GM21390 (cell line): Measurements from ENCODE around the gene TMIGD2.
"Not testable (repeated sequence)": the region's sequence is repeated elsewhere in the genome, so short reads cannot be mapped to it uniquely, and the experiment has no call there.

Source experiments
- ATAC-seq: cut with Tn5 transposase; IDR thresholded peaks from one replicate; pipeline ENCODE4 v1.9.1; 2021; ENCODE audit not compliant: unreplicated experiment

TMIGD2 gene, protein sequence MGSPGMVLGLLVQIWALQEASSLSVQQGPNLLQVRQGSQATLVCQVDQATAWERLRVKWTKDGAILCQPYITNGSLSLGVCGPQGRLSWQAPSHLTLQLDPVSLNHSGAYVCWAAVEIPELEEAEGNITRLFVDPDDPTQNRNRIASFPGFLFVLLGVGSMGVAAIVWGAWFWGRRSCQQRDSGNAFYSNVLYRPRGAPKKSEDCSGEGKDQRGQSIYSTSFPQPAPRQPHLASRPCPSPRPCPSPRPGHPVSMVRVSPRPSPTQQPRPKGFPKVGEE

GRCh38 chr19:4302243-4302640 lies at the start of gene TMIGD2:
TMIGD2 (minus strand) TSS chr19:4302389; CDS start chr19:4302385, 4 bp downstream.
- ATAC-seq: no peak

DNA sequence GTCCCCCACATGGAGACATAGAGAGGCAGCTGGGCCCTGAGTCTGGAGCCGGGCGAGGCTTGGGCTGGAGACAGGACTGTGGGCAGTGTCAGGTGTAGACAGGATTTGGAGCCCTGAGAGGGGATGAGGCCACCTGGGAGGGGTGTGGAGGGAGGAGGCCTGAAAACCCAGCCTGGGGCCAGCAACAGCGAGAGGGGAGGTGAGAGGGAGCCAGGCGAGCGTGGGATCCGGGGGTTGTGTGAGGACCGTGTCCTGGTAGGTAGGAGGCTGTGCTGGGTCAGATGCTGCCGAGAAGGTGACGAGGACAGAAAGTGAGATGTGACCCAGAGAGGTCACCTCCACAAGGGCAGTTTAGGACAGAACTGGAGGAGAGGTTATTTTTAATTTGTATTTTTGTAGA lies 48.5 kb upstream of the TMIGD2 start:
- ATAC-seq: no peak

GRCh38 chr19:4350111-4350510 lies 47.9 kb upstream of the TMIGD2 start:
- no peak for ATAC-seq

DNA sequence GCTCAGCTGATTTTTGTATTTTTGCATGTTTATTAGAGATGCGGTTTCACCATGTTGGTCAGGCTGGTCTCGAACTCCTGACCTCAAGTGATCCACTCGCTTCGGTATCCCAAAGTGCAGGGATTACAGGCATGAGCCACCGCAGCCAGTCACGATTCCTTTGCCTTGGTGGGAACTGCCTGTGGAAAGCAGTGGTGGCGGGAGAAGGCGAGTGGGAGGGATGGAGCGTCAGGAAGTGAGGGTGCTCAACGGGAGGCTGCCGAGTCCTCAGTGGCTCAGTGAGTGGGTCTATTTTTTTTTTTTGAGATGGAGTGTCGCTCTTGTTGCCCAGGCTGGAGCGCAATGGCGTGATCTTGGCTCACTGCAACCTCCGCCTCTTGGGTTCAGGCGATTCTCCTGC lies 47.0 kb upstream of the TMIGD2 start:
- not testable (repeated sequence) for ATAC-seq

GRCh38 chr19:4347521-4347920 lies 45.3 kb upstream of the TMIGD2 start:
- no peak for ATAC-seq

DNA sequence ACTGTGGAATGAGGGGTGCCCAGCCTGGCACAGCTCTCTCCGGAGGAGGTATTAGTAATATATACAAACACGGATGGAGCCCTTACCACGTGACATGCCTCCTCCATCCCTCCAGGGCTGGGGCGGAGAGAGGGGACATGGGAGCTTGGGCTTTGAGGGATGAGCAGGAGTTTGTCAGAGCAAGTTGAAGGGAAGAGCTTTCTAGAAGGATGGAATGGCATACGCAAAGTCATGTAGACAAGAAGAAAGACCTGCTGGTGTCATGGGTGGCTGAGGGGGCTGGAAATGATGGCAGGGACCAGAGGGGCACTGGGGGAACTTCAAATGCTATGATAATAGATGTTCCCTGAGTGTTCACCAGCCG lies 43.8 kb upstream of the TMIGD2 start:
- ATAC-seq: no peak

- no peak for ATAC-seq
Measured at GRCh38 chr19:4345342-4346019, 43.3 kb upstream of the TMIGD2 start.

- ATAC-seq: peak; percentile 53
Measured at GRCh38 chr19:4343370-4344307, 41.5 kb upstream of the TMIGD2 start, which contains the start of gene MPND. MPND (plus strand) TSS chr19:4343562; CDS start chr19:4343594, 32 bp downstream.

DNA sequence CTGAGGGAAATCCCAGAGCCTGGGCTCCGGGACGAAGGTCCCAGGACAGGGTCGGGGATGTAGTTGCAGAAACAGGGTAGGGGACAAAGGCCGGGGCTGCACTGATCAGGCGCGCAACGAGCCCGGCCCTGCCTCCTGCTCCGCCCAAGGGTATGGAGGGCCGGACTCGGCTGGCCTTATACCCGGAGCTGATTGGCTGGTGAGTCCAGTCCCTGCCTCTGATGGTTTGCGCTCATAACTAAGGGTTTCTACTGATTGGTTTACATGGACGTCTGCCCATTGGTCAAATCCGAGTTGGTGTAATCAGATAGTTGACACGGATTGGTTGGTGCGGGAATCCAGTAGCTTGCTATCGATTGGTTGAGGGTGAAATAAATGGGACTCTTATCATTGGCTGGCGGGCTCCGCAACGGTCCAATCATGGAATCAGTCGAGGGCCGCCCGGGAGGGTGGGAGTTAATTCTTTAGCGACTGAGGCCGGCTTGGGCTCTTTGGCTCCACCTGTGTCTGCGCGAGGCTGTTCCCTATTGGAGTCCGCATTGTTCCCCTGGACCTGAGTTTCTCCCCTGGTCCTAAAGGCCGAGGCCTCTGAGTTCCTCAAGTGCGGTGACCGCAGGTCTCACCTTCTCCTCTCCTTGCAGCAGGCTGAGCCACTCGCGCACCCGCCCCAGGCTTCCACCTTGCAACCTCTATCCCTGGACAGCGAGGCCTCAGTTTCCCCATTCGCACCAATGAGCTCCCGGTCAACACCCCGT lies 40.6 kb upstream of the TMIGD2 start:
- ATAC-seq: peak; percentile 76

GRCh38 chr19:4342314-4342614 lies 40.1 kb upstream of the TMIGD2 start:
- no peak for ATAC-seq

GRCh38 chr19:4338441-4339355 lies 36.5 kb upstream of the TMIGD2 start, which contains the start of gene STAP2:
STAP2 (minus strand) TSS chr19:4338827; CDS start chr19:4338753, 74 bp downstream.
- ATAC-seq: no peak

DNA sequence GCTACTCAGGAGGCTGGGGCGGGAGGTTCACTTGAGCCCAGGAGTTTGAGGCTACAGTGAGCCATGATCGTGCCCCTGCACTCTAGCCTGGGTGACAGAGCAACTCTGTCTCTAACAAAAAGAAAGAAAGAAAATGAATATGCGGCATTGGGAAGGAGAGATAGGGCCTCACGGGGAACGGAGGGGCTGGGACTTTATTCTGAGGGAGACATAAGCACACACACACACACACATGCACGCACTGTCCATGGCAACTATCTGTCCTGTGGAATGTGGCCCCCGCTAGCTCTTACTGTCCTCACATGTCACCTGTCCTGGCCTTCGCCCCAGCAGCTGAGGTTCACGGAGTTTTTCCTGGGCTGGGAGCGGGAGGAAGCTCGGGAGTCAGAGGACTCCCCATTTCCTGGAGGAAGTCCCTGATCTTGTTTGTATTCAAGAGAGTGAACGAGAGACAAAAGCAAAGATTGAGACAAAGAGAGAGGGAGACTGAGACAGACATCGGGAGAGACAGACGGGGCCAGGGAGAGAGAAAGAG lies 35.8 kb upstream of the TMIGD2 start:
- no peak for ATAC-seq

- no peak for ATAC-seq
Measured at GRCh38 chr19:4334929-4335570, 32.9 kb upstream of the TMIGD2 start.

DNA sequence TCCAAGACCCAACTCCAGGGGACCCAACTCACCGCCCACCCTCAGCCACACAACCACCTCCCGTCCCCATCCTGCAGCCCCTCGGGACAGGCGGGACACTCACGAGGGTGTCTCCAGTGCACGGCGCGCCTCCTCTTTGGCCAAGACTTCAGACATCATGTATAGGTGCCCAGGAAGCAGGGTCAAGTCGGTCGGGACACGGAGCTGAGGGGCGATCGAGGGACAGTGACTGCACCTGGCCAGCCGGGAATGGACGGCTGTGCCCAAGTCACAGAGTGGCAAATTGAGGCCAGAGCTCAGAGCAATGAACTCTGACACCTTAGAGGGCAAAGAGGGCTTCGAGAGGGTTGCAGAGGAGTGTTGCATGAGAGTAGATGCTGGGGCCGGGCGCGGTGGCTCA lies 27.7 kb upstream of the TMIGD2 start:
- ATAC-seq: no peak

GRCh38 chr19:4328991-4329681 lies 26.9 kb upstream of the TMIGD2 start:
- ATAC-seq: not testable (repeated sequence)

DNA sequence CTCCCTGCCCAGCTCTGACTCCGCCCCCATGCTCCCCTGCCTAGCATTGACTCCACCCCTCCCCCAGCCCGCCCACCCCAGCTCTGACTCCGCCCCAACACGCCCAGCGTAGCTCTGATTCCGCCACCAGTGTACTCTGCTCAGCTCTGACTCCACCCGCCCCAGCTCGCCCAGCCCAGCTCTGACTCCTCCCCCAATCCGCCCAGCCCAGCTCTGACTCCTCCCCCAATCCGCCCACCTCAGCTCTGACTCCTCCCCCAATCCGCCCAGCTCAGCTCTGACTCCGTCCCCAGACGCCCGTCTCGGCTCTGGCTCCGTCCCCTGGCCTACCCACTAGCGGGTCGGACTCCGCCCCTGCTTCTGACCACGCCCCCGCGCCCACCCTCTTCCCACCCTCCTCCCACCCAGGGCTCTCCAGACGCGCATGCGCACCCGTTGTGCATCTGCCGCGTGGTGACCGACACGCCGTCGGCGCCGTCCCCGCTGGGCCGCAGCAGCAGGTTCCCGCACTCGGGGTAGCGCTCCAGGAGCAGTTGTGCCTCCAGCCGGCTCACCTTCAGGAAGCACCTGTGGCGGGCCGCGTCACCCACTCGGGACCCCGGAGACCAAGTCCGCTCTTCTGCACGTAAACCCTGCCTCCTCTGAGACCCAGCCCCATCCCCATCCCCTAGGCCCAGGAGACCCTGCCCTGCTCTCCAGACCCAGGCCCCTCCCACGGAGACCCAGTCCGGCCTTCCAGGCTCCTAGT lies 26.2 kb upstream of the TMIGD2 start:
- ATAC-seq: peak; percentile 79

DNA sequence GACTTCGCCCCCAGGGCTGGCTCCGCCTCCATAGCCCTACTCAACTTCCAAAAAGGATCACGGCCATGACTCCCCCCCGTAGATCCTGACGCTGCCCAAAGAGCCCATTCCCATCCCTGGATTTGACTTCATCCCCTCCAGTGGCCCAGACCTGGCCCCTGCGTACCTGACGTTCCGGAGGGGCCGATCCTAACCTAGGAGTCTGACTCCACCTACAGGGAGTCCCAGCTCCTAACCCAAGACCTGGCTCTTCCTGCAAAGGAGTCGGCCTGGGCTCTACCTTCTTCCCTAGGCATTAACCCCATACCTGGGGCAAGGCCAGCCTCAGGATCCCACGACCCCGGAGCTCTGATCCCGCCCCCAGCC lies 25.7 kb upstream of the TMIGD2 start:
- peak; percentile 10 for ATAC-seq
